Inferior parietal cortex (tissue), 1 donor: ENCODE measurements around the gene TRABD2B.

ENCODE experiments used
- DNase-seq: peaks from one replicate; pipeline ENCODE4 v3.0.0-alpha.2; 2016; ENCODE audit errors: extremely low spot score

TRABD2B gene

DNA sequence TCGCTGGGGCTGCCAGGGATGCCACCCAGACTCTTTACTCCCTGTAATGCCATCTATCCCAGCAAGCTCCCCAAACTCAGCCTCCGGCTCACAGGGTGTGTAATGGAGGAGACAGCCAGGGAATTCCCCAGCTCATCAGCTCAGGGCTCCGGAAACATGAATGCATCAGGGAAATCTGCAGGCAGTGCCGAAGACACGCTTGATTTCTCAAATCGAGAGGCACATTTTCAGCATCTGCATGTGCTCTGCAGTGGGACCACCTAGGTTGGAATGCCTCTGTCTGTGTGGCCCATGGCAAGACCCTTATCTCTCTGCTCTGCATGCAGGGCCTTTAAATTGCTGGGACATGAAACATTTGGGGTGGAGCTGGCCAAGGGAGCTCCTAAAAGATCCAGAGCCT is 170.1 kb downstream of the TRABD2B start:
- no peak for DNase-seq

GRCh38 chr1:47824716-47825115 is 172.5 kb downstream of the TRABD2B start:
- DNase-seq, result no peak

- DNase-seq, result no peak
Measured at GRCh38 chr1:47824297-47824696, 172.9 kb downstream of the TRABD2B start.

GRCh38 chr1:47823040-47823808 is 174.0 kb downstream of the TRABD2B start:
- no peak for DNase-seq

DNA sequence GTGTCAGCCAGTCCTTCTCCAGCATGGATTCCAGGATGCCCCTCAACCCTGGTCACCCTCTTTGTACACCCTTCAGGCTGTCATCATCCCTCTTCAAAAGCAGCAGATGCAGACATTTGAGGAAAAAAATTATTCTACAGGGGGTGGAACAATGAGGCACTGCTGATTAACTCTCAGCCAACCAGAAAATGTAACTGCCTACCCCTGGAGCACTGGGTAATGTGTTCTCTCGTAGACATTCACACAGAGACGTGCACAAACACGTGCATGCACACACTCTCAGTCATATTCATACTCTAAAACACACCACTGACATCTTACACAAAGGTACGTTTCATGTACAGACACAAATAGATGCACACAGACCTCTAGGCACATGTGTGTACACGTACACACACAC is 175.4 kb downstream of the TRABD2B start:
- no peak for DNase-seq

- no peak for DNase-seq
Measured at GRCh38 chr1:47819574-47819888, 177.7 kb downstream of the TRABD2B start.

DNA sequence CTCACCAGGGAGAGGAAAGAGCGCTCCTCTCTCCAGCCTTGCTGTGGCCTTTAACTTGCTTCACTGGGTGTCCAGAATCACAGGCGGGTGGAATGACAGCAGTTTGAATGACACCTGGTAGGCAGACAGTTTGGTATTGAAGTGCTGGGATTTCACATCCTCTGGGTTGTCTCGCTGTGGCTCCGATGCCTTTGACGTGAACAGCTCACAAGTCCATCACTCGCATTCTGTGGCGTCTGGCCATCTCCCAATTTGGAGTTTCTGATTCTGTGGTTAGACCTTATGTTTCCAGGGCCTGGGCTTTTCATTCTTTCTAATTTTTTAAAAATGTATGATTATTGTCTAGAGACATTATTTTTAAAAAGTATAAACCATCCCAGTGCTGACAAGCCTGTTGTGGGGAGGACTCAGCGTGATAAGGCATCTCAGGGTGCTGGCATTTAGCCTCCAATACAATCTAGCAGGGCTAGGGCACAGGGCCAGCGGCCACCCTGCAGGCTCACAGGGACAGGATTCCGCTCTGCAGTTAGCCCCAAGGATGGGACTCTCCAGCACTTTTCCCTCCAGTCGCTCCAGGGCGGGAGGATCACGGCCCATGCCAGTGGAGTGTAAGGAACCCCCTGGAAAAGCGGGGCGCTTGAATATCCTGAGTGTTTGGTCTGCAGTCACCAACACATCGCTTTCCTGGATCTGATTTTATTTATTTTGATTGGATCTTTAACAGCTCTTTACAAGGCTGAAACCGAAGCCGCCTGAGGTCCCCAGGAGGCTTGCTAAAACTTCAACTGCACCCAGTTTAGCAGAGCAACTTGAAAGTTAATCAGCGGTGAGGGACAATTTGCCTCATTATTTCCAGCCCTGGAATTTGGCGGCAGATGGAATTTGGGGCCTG is 178.3 kb downstream of the TRABD2B start:
- no peak for DNase-seq

- no peak for DNase-seq
Measured at GRCh38 chr1:47817861-47818260, 179.3 kb downstream of the TRABD2B start.

- DNase-seq, result no peak
Measured at GRCh38 chr1:47816325-47817071, 180.7 kb downstream of the TRABD2B start.

GRCh38 chr1:47814612-47815395 is 182.4 kb downstream of the TRABD2B start:
- no peak for DNase-seq

GRCh38 chr1:47813970-47814369 is 183.2 kb downstream of the TRABD2B start:
- no peak for DNase-seq

DNA sequence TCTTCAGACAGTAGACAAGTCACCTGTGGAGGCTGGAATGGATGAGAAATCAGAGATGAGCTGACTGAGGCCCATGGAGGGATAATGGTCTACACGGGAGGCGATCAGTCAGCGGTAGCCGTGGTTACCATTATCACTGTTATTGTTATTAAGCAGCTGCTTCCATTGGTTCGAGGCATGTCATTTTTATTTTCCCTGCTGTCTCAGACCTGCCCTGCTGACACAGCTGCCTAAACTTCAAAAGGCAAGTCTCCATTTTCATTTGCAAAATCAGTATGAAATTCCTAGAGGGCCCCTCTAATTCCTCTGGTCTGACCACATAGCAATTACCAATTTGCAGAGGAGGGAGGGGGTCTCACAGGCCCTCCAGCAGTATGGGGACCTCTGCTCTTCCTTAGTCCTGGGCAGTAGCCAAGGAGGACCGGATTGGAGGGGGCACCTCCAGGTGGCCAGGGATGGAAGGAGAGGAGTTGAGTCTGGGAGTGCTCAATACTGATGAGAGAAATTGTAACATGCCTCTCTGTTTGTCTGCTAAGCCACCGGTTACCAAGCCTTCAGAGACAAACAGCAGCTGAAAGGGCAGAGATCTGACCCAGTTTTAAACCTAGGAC is 184.2 kb downstream of the TRABD2B start:
- DNase-seq, result no peak

- no peak for DNase-seq
Measured at GRCh38 chr1:47810964-47811682, 186.1 kb downstream of the TRABD2B start.

GRCh38 chr1:47809301-47810084 is 187.7 kb downstream of the TRABD2B start:
- DNase-seq, result no peak

DNA sequence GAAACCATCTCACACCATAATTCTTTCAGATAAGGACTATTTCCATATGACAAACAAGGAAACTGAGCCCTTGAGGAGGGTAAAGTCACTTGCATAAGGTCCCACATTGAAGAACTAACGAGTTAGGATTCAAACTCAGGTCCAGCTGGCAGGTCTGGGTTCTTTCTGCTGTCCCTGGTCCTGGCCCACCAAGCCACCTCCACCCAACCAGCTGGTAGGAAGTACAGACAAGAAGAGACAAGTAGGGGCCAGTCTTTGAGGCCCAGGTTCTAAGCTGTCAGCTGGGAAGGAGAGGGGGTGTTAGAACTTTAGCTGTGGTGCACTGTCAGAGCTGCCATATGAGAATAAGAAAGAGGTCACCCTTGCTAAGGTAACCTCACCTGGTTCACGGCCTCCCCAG is 188.6 kb downstream of the TRABD2B start:
- DNase-seq, result no peak

DNA sequence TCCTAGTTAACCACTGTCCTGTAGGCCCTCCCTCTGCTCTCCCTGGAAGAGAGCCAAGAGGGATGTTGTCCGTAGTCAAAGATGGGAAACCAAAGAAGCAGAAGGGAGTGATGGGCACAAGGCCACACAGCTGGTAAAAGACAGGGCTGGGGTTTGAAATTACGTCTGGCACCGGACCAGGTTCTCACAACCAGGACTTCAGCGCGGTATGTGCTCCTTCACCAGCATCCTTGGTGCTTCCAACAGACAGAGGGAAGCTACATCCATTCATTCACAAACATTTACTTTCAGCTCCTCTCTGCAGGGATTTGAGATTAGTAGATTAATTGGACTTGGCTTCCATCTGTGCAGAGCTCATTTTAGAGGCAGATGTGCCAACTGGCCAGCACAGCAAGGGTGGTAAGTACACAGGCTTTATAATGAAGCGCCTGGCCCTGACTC is 191.2 kb downstream of the TRABD2B start:
- DNase-seq, result no peak

DNA sequence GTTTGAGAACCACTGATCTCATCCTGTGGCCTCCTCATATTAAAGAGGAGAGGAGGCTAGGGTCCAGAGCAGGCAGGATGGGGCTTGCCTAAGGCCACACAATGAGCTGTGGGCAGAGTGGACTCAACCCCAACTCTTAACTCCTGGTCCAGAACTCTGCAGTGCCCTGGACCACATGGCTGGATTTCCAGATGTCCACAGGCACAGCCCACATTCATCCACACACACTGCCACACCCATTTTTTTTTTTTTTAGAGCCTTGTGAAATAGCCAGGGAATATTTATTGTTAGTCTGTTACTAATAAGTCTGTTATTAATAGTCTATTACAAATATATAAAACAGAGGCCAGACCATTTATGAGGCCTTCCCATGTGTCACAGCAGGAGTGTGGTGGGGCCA is 192.2 kb downstream of the TRABD2B start:
- DNase-seq, result no peak

GRCh38 chr1:47803815-47804501 is 193.2 kb downstream of the TRABD2B start:
- no peak for DNase-seq

GRCh38 chr1:47797575-47797974 is 199.6 kb downstream of the TRABD2B start:
- DNase-seq, result no peak
